Upper lobe of right lung (tissue), 1 donor: ENCODE results near the gene TLE7. TPM values are rescaled to one million over a fixed set of nuclear protein-coding genes. Genes with fewer than 3 reads are reported as not detected.
A peak's percentile ranks its signal among the peaks of the same experiment; 100 is the strongest.

Experiments used
- ATAC-seq: fragments of 200-7000 bp; cut with Tn5 transposase; one replicate; pipeline ENCODE4 v1.9.1; 2020; ENCODE audit warnings: mild to moderate bottlenecking, moderate library complexity
- DNase-seq: peaks from one replicate; pipeline ENCODE4 v3.0.0-alpha.2; 2020
- H3K27ac ChIP-seq: fragments of 200-600 bp; one replicate; pipeline ENCODE4 v1.8.0; 2022
- H3K27me3 ChIP-seq: fragments of 200-600 bp; one replicate; pipeline ENCODE4 v1.8.0; 2022; ENCODE audit warnings: mild to moderate bottlenecking
- H3K36me3 ChIP-seq: fragments of 200-600 bp; one replicate; pipeline ENCODE4 v1.8.0; 2022
- H3K4me1 ChIP-seq: fragments of 200-600 bp; one replicate; pipeline ENCODE4 v1.8.0; 2022
- H3K4me3 ChIP-seq: fragments of 200-600 bp; one replicate; pipeline ENCODE4 v1.8.0; 2022; ENCODE audit warnings: mild to moderate bottlenecking
- H3K9me3 ChIP-seq: fragments of 200-600 bp; one replicate; pipeline ENCODE4 v1.8.0; 2022
- intact Hi-C: fragments of 100-400 bp; cut with DNase I; formaldehyde crosslinking; loops from one replicate; pipeline ENCODE4 v1.11.0; 2022
- total RNA-seq: library from RNA; stranded (reverse); fragmentation: NEBNext Ultra II Directional; extraction: Animal tissue kit (Norgen Biotek cat#: 25700); gene quantifications from one replicate; pipeline ENCODE4 v1.2.1, GENCODE V29; 2021
- TF ChIP-seq, protein P1 (sequence below): fragments of 200-600 bp; IDR thresholded peaks from one replicate; pipeline ENCODE4 v1.8.0; 2022; ENCODE audit warnings: antibody characterized with exemption
- donor health status: DM: no; HTN: yes; CAD: no; lungs with severe emphysema.

The TLE7 gene
- total RNA-seq, 1 donor from 2014 or later, result not detected

DNA sequence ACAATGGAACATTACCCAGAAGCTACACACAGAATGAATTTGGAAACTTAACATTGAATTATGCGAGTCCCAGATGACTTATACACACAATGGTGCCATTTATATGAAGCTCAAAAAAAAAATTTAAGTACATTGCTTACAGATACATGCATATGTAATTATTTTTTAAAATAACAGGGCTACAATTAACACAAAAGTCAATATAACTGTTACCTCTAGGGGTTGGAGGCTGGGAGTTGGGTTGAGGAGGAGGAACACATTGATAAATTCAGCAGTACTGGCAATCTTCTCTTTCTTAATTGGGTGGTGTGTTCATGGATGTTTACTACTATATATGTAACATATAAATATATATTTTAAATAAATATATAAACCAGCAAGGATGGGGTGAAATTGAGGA lies 19.1 kb upstream of the TLE7 start:
- TF ChIP-seq, protein P1, sequence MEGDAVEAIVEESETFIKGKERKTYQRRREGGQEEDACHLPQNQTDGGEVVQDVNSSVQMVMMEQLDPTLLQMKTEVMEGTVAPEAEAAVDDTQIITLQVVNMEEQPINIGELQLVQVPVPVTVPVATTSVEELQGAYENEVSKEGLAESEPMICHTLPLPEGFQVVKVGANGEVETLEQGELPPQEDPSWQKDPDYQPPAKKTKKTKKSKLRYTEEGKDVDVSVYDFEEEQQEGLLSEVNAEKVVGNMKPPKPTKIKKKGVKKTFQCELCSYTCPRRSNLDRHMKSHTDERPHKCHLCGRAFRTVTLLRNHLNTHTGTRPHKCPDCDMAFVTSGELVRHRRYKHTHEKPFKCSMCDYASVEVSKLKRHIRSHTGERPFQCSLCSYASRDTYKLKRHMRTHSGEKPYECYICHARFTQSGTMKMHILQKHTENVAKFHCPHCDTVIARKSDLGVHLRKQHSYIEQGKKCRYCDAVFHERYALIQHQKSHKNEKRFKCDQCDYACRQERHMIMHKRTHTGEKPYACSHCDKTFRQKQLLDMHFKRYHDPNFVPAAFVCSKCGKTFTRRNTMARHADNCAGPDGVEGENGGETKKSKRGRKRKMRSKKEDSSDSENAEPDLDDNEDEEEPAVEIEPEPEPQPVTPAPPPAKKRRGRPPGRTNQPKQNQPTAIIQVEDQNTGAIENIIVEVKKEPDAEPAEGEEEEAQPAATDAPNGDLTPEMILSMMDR, result no peak
- DNase-seq (no peak), ATAC-seq (no peak)
- H3K9me3 ChIP-seq, result no peaks in the 10 kb centered on the region
- H3K27me3 ChIP-seq, result no peaks in the 10 kb centered on the region
- H3K36me3 ChIP-seq, result no peaks in the 10 kb centered on the region
- H3K4me3 ChIP-seq, result peak overlapping the region; percentile 98
- no peak overlapping the region for H3K27ac ChIP-seq
- peaks cover 23% of the 10 kb centered on the region for H3K4me1 ChIP-seq
- intact Hi-C loops, result no loop called here

DNA sequence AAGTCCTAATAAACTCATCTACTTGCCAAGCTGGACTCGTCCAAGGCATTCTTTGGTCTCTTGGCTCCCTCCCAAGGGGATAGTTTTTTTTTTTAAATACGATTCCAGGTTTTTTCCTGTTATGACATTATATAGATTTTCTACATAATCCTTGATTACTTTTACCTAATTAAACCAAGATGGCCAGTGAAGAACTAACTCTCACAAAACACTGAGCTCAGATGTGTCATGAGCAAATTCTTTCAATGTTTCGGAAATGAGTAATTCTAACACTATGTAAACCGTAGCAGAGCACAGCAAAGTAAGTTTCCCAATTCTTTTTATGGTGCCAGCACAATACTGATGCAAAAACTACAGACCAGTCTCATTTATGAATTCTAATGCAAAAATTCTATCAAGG lies 18.4 kb upstream of the TLE7 start:
- H3K36me3 ChIP-seq, result peaks cover 7% of the 10 kb centered on the region
- no peak overlapping the region for H3K4me3 ChIP-seq
- ATAC-seq, result no peak
- intact Hi-C loops, result no loop called here
- H3K27me3 ChIP-seq, result no peaks in the 10 kb centered on the region
- H3K4me1 ChIP-seq, result peaks cover 23% of the 10 kb centered on the region
- TF ChIP-seq, protein P1, result no peak
- H3K9me3 ChIP-seq, result no peaks in the 10 kb centered on the region
- DNase-seq, result no peak
- H3K27ac ChIP-seq, result no peak overlapping the region

DNA sequence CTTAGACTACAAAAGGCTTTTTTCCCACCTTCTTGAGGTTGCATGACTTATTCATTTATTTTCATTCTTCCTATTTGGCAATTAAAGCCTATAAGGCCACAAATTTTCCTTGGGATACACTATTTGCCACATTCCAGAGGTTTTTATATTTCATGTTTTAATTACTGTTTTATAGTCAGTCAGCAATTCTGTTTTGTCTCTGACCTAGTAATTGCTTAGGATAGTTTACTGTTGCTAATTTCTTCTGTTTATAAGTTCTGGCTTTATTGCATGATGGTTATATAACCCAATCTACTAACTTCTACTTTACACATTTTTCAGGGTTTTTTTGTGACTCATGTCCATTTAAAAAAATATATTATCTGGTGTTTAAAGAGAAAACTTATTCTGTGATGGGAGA lies 17.7 kb upstream of the TLE7 start:
- no peak for ATAC-seq
- Histone ChIP-seq H3K4me3 (no peak overlapping the region), H3K27me3 (no peaks in the 10 kb centered on the region), H3K9me3 (no peaks in the 10 kb centered on the region), H3K36me3 (peaks cover 9% of the 10 kb centered on the region), H3K4me1 (peaks cover 23% of the 10 kb centered on the region), H3K27ac (no peak overlapping the region)
- intact Hi-C loops, result no loop called here
- TF ChIP-seq, protein P1, result no peak
- no peak for DNase-seq

DNA sequence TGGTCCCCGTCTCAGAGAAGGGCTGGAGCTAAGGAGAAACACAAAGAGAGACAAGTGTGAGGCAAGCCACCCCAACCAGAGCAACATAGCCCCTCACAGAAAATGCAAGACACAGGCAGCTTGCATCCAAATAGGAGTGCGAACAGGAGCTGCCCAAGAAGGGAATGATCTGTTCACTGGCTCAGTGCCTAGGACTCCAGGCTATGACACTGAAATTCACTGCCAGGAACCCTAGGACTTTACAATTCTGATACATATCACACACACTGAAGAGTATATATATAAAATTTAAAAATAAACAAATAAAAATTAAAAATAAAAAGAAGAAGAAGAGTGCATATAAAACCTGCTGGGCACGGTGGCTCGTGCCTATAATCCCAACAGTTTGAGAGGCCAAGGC lies 14.9 kb upstream of the TLE7 start:
- Histone ChIP-seq H3K4me3 (no peak overlapping the region), H3K36me3 (peaks cover 32% of the 10 kb centered on the region), H3K27me3 (no peaks in the 10 kb centered on the region), H3K27ac (no peak overlapping the region), H3K4me1 (peaks cover 16% of the 10 kb centered on the region), H3K9me3 (peaks cover under 1% of the 10 kb centered on the region)
- intact Hi-C loops, result no loop called here
- ATAC-seq (no peak), DNase-seq (no peak)
- TF ChIP-seq, protein P1, result no peak

DNA sequence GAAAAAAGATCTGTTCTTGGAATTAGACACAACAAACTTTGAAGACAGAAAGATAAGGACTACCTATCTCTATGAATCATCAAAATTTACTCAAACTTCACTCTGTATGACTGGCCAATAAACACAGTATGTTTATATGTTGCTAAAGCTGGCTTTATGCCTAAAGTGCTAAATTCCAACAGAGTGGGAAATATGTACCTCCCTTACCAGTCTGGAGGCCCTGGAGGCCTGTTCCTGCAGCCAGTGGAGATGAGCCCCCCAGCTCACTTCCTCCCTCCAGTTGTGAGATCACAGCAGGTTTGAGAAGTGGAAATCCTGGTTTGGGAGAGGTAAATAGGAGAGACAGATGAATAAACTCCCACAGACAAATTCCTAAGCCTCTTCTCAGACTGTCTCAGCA lies 11.2 kb upstream of the TLE7 start:
- Histone ChIP-seq H3K4me3 (no peak overlapping the region), H3K4me1 (no peaks in the 10 kb centered on the region), H3K9me3 (peaks cover 38% of the 10 kb centered on the region), H3K27ac (no peak overlapping the region), H3K36me3 (peaks cover 57% of the 10 kb centered on the region), H3K27me3 (no peaks in the 10 kb centered on the region)
- DNase-seq (no peak), ATAC-seq (no peak)
- TF ChIP-seq, protein P1, result no peak
- intact Hi-C loops, result no loop called here

DNA sequence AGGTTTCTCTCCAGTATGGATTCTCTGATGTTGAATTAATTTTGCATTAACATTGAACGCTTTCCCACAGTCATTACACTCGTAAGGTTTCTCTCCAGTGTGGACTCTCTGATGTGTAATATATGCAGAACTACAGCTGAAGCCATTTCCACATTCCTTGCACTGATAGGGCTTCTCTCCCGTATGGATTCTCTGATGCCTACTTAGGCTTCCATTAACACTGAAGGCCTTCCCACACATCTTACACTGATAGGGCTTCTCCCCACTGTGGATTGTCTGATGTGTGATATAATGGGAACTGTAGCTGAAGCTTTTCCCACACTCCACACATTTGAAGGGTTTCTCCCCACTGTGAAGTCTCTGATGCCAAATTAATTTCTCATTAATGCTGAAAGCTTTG lies 7.2 kb upstream of the TLE7 start:
- Histone ChIP-seq H3K9me3 (peaks cover 65% of the 10 kb centered on the region), H3K27ac (no peak overlapping the region), H3K36me3 (peaks cover 45% of the 10 kb centered on the region), H3K4me1 (no peaks in the 10 kb centered on the region), H3K27me3 (no peaks in the 10 kb centered on the region), H3K4me3 (no peak overlapping the region)
- intact Hi-C loops, result no loop called here
- TF ChIP-seq, protein P1, result no peak
- ATAC-seq, result no peak
- DNase-seq, result no peak
